ENCODE measurements around the gene GRB2. TPM values are rescaled to one million over a fixed set of nuclear protein-coding genes. Genes with fewer than 3 reads are reported as not detected.

Gene GRB2
- total RNA-seq, 2 donors from 2014 or later = 88.3 to 95.7 TPM

- no peaks in the 10 kb centered on the region for H3K36me3 ChIP-seq
- intact Hi-C loops (cut with DNase I) = no loop called here
- TF ChIP-seq CTCF (IDR thresholded peaks at IDR 0.05) (no peak), POLR2AphosphoS5 (IDR thresholded peaks at IDR 0.05) (no peak), POLR2A (IDR thresholded peaks at IDR 0.05) (no peak)
- no peak for DNase-seq (ENCODE audit: low spot score)
- 78% methylated on average over 6 of the region's 6 CpGs for WGBS
- no peaks in the 10 kb centered on the region for H3K4me1 ChIP-seq (replicated peaks)
- no peak overlapping the region for H3K4me3 ChIP-seq
- H3K9me3 ChIP-seq = no peaks in the 10 kb centered on the region
- no peak overlapping the region for H3K27ac ChIP-seq
- no peaks in the 10 kb centered on the region for H3K27me3 ChIP-seq (replicated peaks; ENCODE audit: insufficient read depth)
Measured at GRCh38 chr17:75433218-75433783, 27.8 kb upstream of the GRB2 start.

- Histone ChIP-seq H3K27ac (no peak overlapping the region), H3K36me3 (no peaks in the 10 kb centered on the region), H3K27me3 (replicated peaks; ENCODE audit: insufficient read depth) (no peaks in the 10 kb centered on the region), H3K4me1 (replicated peaks) (no peaks in the 10 kb centered on the region), H3K9me3 (no peaks in the 10 kb centered on the region), H3K4me3 (no peak overlapping the region)
- TF ChIP-seq POLR2AphosphoS5 (IDR thresholded peaks at IDR 0.05) (no peak), CTCF (IDR thresholded peaks at IDR 0.05) (no peak), POLR2A (IDR thresholded peaks at IDR 0.05) (no peak)
- WGBS = 54% methylated on average over 11 of the region's 11 CpGs
- intact Hi-C loops (cut with DNase I) = no loop called here
- DNase-seq (ENCODE audit: low spot score) = no peak
Measured at GRCh38 chr17:75430159-75430974, 24.9 kb upstream of the GRB2 start.

- 57% methylated on average over 17 of the region's 17 CpGs for WGBS
- peak overlapping the region; percentile 29 to 56 for H3K27ac ChIP-seq
- TF ChIP-seq CTCF (IDR thresholded peaks at IDR 0.05) = no peak
- peak; percentile 29 for TF ChIP-seq POLR2AphosphoS5 (IDR thresholded peaks at IDR 0.05)
- no peaks in the 10 kb centered on the region for H3K36me3 ChIP-seq
- H3K9me3 ChIP-seq = no peaks in the 10 kb centered on the region
- no peaks in the 10 kb centered on the region for H3K27me3 ChIP-seq (replicated peaks; ENCODE audit: insufficient read depth)
- intact Hi-C loops (cut with DNase I) = loop anchor here (5.0 to 10.0 kb wide), 3 partner anchors 88 to 316 kb away; partner anchors contain the start of genes CASKIN2, MYO15B and TSEN54
- no peaks in the 10 kb centered on the region for H3K4me1 ChIP-seq (replicated peaks)
- no peak overlapping the region for H3K4me3 ChIP-seq
- no peak for DNase-seq (ENCODE audit: low spot score)
Measured at GRCh38 chr17:75428543-75429469, 23.3 kb upstream of the GRB2 start.

- Histone ChIP-seq H3K9me3 (no peaks in the 10 kb centered on the region), H3K36me3 (no peaks in the 10 kb centered on the region), H3K4me3 (no peak overlapping the region), H3K27ac (no peak overlapping the region), H3K4me1 (replicated peaks) (no peaks in the 10 kb centered on the region), H3K27me3 (replicated peaks; ENCODE audit: insufficient read depth) (no peaks in the 10 kb centered on the region)
- WGBS = 67% methylated on average over 5 of the region's 5 CpGs
- intact Hi-C loops (cut with DNase I) = no loop called here
- DNase-seq (ENCODE audit: low spot score) = no peak
- no peak for TF ChIP-seq CTCF (IDR thresholded peaks at IDR 0.05)
- TF ChIP-seq POLR2A (IDR thresholded peaks at IDR 0.05) = no peak
- no peak for TF ChIP-seq POLR2AphosphoS5 (IDR thresholded peaks at IDR 0.05)
Measured at GRCh38 chr17:75418531-75418930, 13.1 kb upstream of the GRB2 start.

All from prostate gland (tissue), 2 donors.